Activated naive CD4-positive, alpha-beta T cell (primary cell): ENCODE results near the gene EMP1.

Experiments
- DNase-seq, 4 experiments: peaks; one replicate each; lab custom pipeline; 2025; lab: John Stamatoyannopoulos, UW

EMP1 gene

DNA sequence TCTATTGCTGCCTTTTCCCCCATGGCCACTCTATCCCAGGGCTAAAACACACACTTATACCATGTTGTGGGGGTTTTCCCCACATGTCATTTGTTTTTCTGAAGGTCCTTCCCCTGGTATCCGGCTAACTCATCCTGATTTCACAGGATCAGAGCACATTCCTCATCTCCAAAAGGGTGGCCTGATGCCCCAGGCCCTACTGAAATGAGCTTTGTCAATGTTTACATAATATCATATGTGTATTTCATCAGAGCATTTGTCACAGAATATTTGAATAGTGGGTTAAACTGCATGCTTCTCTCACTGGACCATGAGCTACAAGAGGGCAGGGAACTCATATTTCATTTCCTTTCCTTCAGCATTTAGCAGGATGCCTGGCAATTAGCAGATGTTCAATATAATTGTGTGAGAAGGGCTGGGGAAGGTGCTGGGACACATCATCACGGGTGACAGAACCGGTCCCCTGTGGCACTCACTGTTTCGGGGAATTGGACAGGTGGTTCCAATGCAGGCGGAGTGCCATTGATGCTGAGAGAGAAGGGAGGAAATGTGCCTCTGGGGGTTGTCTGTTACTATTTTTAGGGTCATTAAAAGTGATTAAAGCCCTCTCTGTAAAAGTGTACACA, 26.8 kb downstream of the EMP1 start:
- DNase-seq, result no peak

- DNase-seq, result no peak
Observed at GRCh38 chr12:13223941-13224340, 27.4 kb downstream of the EMP1 start.

DNA sequence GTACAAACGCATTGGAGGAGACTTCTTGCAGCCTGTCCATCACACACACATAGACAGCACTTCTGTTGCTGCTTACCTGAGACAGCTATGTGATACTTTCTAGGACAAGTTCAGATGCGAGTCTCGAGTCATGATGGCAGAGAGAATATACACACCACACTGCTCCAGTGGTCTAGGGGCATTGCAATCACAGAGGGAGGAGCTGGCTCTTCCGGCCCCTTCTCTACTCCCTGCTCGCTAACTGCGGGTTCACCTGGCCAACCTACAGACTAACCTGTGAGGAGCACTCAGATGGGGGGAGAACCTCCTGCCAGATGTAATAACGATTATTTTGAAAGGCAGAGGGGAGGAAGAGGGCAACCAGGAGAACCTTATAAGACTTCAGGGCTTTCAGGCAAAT, 30.7 kb downstream of the EMP1 start:
- no peak for DNase-seq

GRCh38 chr12:13228579-13228978, 32.1 kb downstream of the EMP1 start:
- DNase-seq, result no peak

DNA sequence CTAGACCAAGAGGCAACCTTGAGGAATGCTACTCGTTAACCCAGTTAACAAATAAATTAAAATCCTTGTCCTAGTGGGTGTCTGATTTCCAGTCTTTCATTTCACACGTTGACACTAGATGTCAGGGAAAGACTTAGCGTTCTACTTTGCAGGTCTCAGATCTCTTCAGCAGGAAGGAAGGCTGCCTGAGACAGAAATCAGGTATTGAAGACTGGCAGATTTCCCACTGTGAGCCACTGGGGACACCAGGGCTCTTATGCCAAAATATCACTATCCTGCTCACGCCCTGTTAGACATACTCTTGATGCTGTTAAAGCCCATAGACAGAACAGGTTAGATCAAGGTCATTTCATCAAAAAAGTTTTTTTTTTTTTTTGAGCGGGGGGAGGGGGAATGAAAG, 33.0 kb downstream of the EMP1 start:
- DNase-seq, result no peak

- DNase-seq, result no peak
Observed at GRCh38 chr12:13230500-13230899, 34.0 kb downstream of the EMP1 start.

DNA sequence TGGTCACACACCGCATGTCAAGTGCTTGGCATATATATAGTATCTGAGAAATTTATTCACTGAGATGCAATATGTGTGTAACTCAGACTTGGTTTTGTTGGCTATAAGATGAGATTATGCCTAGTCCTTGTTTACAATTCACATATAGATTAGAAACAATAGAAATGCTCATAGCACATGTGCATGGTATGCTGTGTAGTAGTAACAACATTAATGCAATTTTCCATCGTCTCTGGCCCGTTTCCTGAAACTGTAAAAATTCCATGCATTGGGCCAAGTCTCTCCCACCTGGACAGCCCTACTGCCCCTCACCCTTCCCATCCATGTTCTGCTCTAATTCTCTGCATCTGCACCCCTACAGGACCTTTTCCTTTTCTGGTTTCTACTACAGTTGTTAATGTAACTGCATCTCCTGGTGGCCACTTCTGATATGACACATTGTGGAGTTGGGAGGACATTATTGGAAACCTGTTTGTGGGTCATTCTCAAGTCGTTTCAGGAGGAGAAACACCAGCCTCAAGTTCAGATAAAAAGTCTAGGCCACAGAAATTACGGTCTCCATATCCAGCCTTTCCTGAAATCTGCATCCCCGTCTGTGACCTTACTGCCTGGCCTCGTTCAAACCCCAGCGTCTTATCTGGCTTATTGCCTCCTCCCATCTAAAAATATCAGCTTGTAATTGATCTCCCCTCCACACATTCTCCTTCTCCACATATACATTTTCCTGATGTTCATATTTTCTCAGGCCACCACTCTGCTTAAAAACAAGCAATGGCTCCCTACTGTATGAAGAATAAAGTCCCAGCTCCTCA, 37.5 kb downstream of the EMP1 start:
- no peak for DNase-seq

DNA sequence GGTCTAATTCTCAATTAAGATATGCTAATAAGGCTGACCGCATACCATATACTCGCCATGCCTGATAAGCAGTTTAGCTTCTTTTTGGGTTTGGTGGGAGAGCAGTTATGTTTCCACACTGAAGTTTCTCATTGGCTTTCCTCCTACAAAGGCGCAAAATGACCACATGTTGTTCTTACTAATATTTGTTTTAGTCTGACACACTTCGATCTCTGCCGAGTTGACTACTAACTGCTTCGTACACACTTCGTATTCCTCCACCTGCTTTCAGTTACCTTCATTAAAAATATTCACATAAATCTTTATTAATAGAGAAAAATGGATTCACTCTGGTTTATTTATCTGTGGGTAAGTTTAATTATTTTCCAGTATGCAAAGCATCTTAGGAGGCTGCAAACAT, 41.7 kb downstream of the EMP1 start:
- no peak for DNase-seq

- no peak for DNase-seq
Observed at GRCh38 chr12:13241833-13242488, 45.4 kb downstream of the EMP1 start.

DNA sequence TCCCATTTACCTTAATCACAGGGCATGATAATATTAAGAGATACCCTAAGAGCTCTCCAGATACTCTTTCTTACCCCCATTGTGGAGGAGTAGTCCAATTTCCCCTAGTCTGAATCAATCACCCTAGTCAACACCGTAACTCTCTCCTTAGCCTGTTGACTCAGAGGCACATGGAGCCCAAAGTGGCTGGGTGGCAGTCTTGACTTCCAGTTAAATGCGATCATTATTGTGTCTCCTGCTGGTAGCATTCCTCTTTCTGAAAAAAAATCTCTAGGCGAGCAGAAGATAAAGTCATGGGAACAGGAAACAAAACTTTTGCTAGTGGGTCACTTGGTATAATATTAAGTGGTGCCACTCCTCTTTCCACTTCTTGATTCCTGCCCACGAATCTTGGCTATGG, 46.4 kb downstream of the EMP1 start:
- no peak for DNase-seq

- no peak for DNase-seq
Observed at GRCh38 chr12:13243516-13244070, 47.1 kb downstream of the EMP1 start.

DNA sequence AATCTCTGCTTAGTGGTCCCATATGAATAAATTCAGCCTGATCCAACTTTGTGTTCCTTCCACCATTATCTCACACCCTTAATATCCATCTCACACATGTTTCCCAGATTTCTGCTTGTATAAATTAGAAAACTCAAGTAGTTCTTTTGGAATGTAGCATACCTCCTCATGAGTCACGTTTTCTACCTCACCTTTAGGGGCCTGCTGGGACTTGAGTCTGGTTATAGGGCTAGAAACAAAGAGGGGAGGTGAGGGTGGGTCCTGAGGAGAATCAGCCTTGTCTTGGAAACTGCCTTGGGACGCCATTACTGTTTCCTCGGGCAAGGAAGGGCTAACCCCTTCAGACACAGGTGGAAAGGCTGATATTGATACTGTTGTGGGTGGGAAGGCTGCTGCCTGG, 51.1 kb downstream of the EMP1 start:
- DNase-seq, result no peak

GRCh38 chr12:13248964-13249363, 52.4 kb downstream of the EMP1 start:
- no peak for DNase-seq

DNA sequence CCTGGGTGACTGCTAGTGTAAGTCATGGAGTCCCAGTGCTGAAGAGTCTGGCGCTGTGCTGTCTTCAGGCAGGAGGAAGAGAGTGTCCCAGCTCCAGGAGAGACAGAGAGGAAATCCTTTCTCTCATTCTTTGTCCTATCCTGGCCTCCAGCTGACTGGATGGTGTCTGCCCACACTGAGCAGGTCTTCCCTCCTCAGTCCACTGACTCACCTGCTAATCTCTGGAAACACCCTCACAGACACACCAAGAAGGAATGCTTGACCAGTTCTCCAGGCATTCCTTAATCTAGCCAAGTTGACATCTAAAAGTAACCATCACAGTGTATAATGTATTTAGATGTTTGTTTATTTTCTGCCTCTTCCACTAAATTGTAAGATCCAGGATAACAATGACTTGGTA, 53.9 kb downstream of the EMP1 start:
- DNase-seq, result no peak

GRCh38 chr12:13251521-13251920, 55.0 kb downstream of the EMP1 start:
- no peak for DNase-seq

DNA sequence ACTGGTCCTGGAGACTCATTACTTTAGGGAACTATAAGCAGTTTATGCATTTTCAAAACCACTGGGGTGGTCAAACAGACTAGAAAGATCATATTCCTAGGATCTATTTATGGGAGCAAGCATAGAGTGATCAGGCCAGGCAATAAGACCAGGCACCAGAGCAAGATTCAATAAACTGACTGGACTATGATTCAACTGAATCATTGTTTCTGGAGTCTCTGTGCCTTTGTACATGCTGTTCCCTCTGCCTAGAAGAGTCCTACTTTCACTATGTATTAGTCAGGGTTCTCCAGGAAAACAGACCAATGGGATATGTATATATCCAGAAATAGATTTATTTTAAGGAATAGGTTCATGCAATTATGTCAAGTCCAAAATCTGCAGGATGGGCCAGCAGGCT, 55.5 kb downstream of the EMP1 start:
- no peak for DNase-seq

- no peak for DNase-seq
Observed at GRCh38 chr12:13252616-13253015, 56.1 kb downstream of the EMP1 start.

DNA sequence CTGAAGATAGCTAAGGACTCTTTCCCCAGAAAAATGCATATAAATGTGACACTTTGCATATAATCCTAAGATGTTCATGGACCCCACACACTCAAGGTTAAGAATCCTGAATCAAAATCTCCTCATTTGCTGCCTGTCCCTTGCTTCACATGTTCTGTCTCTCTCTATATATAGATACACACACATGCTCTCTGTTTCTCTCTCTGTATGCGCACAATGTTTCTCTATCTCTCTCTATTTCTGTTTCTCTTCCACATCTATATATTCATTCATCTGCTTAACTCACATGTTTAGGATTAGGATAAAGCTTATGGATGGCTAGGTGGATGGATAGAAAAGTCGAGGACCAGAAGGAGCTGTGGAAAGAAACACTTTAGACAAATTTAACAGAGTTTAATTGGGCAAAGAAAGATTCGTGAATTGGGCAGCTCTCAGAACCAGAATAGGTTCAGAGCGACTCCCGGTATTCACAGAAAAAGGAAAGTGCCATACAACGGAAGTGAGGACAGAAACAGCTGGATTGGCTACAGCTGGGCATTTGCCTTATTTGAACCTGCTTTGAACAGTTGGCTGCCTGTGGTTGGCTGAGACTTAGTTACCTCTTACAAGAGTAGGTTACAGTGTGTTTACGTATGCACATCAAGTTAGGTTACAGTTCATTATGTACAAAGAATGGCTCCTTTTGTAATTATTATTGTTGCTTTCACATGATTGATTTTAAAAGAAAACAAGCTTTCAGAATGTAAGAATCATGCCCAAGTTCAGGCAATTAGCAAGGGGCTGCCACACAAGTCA, 57.6 kb downstream of the EMP1 start:
- no peak for DNase-seq

GRCh38 chr12:13255792-13256691, 59.5 kb downstream of the EMP1 start:
- DNase-seq, result peak; percentile 23 to 68 (median 60)

- DNase-seq, result no peak
Observed at GRCh38 chr12:13256692-13257045, 60.1 kb downstream of the EMP1 start.

GRCh38 chr12:13257356-13257875, 60.9 kb downstream of the EMP1 start:
- no peak for DNase-seq
